ENCODE data around the gene B3GALNT2.
A peak's percentile ranks its signal among the peaks of the same experiment; 100 is the strongest.

Gene B3GALNT2

GRCh38 chr1:235450886-235451483 is 53.3 kb downstream of the B3GALNT2 start:
- no peak for DNase-seq

- no peak for DNase-seq
Observed at GRCh38 chr1:235450433-235450832, 53.8 kb downstream of the B3GALNT2 start.

- no peak for DNase-seq
Observed at GRCh38 chr1:235448616-235449015, 55.6 kb downstream of the B3GALNT2 start.

- no peak for DNase-seq
Observed at GRCh38 chr1:235442788-235443429, 61.3 kb downstream of the B3GALNT2 start.

GRCh38 chr1:235441159-235441685 is 63.0 kb downstream of the B3GALNT2 start:
- no peak for DNase-seq

- DNase-seq: no peak
Observed at GRCh38 chr1:235434001-235434400, 70.3 kb downstream of the B3GALNT2 start.

- no peak for DNase-seq
Observed at GRCh38 chr1:235430991-235431390, 73.3 kb downstream of the B3GALNT2 start.

GRCh38 chr1:235429143-235429542 is 75.1 kb downstream of the B3GALNT2 start:
- DNase-seq: no peak

GRCh38 chr1:235427447-235427846 is 76.8 kb downstream of the B3GALNT2 start:
- DNase-seq: no peak

- no peak for DNase-seq
Observed at GRCh38 chr1:235426680-235427079, 77.6 kb downstream of the B3GALNT2 start.

GRCh38 chr1:235426143-235426542 is 78.1 kb downstream of the B3GALNT2 start:
- DNase-seq: no peak

- DNase-seq: no peak
Observed at GRCh38 chr1:235425357-235425756, 78.9 kb downstream of the B3GALNT2 start.

GRCh38 chr1:235424092-235424491 is 80.2 kb downstream of the B3GALNT2 start:
- DNase-seq: no peak

GRCh38 chr1:235423214-235423652 is 81.0 kb downstream of the B3GALNT2 start:
- no peak for DNase-seq

- no peak for DNase-seq
Observed at GRCh38 chr1:235421751-235422150, 82.5 kb downstream of the B3GALNT2 start.

GRCh38 chr1:235417086-235417697 is 87.1 kb downstream of the B3GALNT2 start:
- peak; percentile 53 for DNase-seq

- DNase-seq: no peak
Observed at GRCh38 chr1:235416662-235417049, 87.6 kb downstream of the B3GALNT2 start.

GRCh38 chr1:235415008-235415904 is 89.0 kb downstream of the B3GALNT2 start:
- peak; percentile 39 for DNase-seq

GRCh38 chr1:235411489-235412486 is 92.5 kb downstream of the B3GALNT2 start:
- DNase-seq: no peak

- no peak for DNase-seq
Observed at GRCh38 chr1:235410467-235410866, 93.8 kb downstream of the B3GALNT2 start.

GRCh38 chr1:235409042-235409820 is 95.0 kb downstream of the B3GALNT2 start:
- DNase-seq: no peak
